SU-DHL-6 (cell line): ENCODE measurements around the gene MIER2.
"Not testable (repeated sequence)": the region's sequence is repeated elsewhere in the genome, so short reads cannot be mapped to it uniquely, and the experiment has no call there.

Experiments
- H2AFZ ChIP-seq: fragments of 200-600 bp; sonication (generic); 2 replicates; pipeline ENCODE4 v1.6.1; 2014; ENCODE audit warnings: low read depth, mild to moderate bottlenecking, moderate library complexity, mixed read lengths, antibody characterized with exemption, low read length; ENCODE audit not compliant: severe bottlenecking
- H3F3A ChIP-seq: fragments of 200-600 bp; shearing (Covaris generic); 2 replicates; pipeline ENCODE4 v1.6.0; 2016; ENCODE audit warnings: antibody characterized with exemption, mild to moderate bottlenecking; ENCODE audit not compliant: insufficient read depth
- H3K27ac ChIP-seq: fragments of 200-600 bp; sonication (generic); 2 replicates; pipeline ENCODE4 v1.5.1; 2016; ENCODE audit warnings: low read depth, mild to moderate bottlenecking, low read length, moderate library complexity, mixed read lengths
- H3K27me3 ChIP-seq: fragments of 200-600 bp; sonication (generic), shearing (Covaris generic); 2 replicates; pipeline ENCODE4 v1.6.0; 2014; ENCODE audit warnings: mild to moderate bottlenecking, low read length
- H3K36me3 ChIP-seq: fragments of 200-600 bp; sonication (generic); 2 replicates; pipeline ENCODE4 v1.6.1; 2014; ENCODE audit warnings: mild to moderate bottlenecking, low read length, mixed read lengths
- H3K4me2 ChIP-seq: fragments of 300-600, 200-600 bp; shearing (Covaris generic), sonication (generic); 2 replicates; pipeline ENCODE4 v1.6.0; 2014; ENCODE audit warnings: low read length, low read depth, mild to moderate bottlenecking; ENCODE audit not compliant: poor library complexity, severe bottlenecking
- H3K4me3 ChIP-seq: fragments of 200-600 bp; sonication (generic); 2 replicates; pipeline ENCODE4 v1.5.1; 2014; ENCODE audit warnings: antibody characterized with exemption, low read length, mild to moderate bottlenecking, mixed read lengths; ENCODE audit not compliant: insufficient read depth, poor library complexity, severe bottlenecking
- H3K79me2 ChIP-seq: fragments of 200-600 bp; sonication (generic); 2 replicates; pipeline ENCODE4 v1.6.1; 2014; ENCODE audit warnings: mild to moderate bottlenecking, low read length, moderate library complexity; ENCODE audit not compliant: insufficient read depth
- H3K9ac ChIP-seq: fragments of 200-600 bp; sonication (generic); 2 replicates; pipeline ENCODE4 v1.7.0; 2014; ENCODE audit warnings: mild to moderate bottlenecking, low read length
- H3K9me2 ChIP-seq: fragments of 200-600 bp; sonication (generic); replicated peaks from 2 replicates; pipeline ENCODE4 v1.6.1; 2014; ENCODE audit warnings: low read length; ENCODE audit not compliant: insufficient read depth
- H3K9me3 ChIP-seq: fragments of 200-600 bp; sonication (generic); 2 replicates; pipeline ENCODE4 v1.6.1; 2014; ENCODE audit warnings: low read length, mixed read lengths; ENCODE audit not compliant: insufficient read depth
- H4K20me1 ChIP-seq: fragments of 200-600 bp; sonication (generic); 2 replicates; pipeline ENCODE4 v1.6.1; 2014; ENCODE audit warnings: low read depth, mild to moderate bottlenecking, antibody characterized with exemption, low read length, moderate library complexity, mixed read lengths
- EZH2phosphoT487 ChIP-seq: fragments of 200-600 bp; sonication (generic), shearing (Covaris generic); conservative IDR thresholded peaks from 2 replicates; pipeline ENCODE4 v1.6.1; 2018; ENCODE audit warnings: mild to moderate bottlenecking, antibody characterized with exemption, low read length, moderate library complexity, mixed read lengths
- TF ChIP-seq, protein P1 (sequence below): fragments of 200-600 bp; sonication (generic); IDR thresholded peaks from one replicate; pipeline ENCODE4 v1.5.1; 2017; ENCODE audit warnings: antibody characterized with exemption, mild to moderate bottlenecking, low read length, moderate library complexity; ENCODE audit not compliant: insufficient read depth, poor library complexity, severe bottlenecking

Gene MIER2

GRCh38 chr19:271856-272255 lies 72.7 kb downstream of the MIER2 start:
- no peak overlapping the region for H3K9ac ChIP-seq
- H3K4me3 ChIP-seq = no peak overlapping the region
- no peak for TF ChIP-seq EZH2phosphoT487
- H2AFZ ChIP-seq = no peak overlapping the region
- H3K9me2 ChIP-seq = no peaks in the 10 kb centered on the region
- H3K79me2 ChIP-seq = no peaks in the 10 kb centered on the region
- H3F3A ChIP-seq = no peaks in the 10 kb centered on the region
- no peaks in the 10 kb centered on the region for H4K20me1 ChIP-seq
- no peaks in the 10 kb centered on the region for H3K36me3 ChIP-seq
- H3K4me2 ChIP-seq = no peak overlapping the region
- H3K9me3 ChIP-seq = no peaks in the 10 kb centered on the region
- H3K27me3 ChIP-seq = no peaks in the 10 kb centered on the region
- no peak overlapping the region for H3K27ac ChIP-seq

DNA sequence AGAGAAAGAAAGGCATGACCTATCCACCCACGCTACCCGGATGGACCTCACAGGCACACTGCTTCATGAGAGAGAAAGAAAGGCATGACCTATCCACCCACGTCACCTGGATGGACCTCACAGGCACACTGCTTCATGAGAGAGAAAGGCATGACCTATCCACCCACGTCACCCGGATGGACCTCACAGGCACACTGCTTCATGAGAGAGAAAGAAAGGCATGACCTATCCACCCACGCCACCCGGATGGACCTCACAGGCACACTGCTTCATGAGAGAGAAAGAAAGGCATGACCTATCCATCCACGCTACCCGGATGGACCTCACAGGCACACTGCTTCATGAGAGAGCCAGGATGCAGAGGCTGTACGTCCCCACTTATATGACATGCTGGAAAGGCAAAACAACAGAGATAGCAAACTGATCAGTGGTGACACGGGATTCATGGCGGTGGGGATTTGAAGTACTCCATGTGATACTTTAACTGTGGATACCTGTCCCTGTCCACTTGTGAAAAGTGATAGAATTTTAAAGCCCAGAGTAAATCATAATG lies 73.8 kb downstream of the MIER2 start:
- not testable (repeated sequence) for H3K36me3 ChIP-seq, H3K9me3 ChIP-seq, H3K4me2 ChIP-seq, H3K27me3 ChIP-seq, H3K9ac ChIP-seq, H2AFZ ChIP-seq, H3F3A ChIP-seq, H3K9me2 ChIP-seq, H4K20me1 ChIP-seq, H3K79me2 ChIP-seq, H3K4me3 ChIP-seq, H3K27ac ChIP-seq

DNA sequence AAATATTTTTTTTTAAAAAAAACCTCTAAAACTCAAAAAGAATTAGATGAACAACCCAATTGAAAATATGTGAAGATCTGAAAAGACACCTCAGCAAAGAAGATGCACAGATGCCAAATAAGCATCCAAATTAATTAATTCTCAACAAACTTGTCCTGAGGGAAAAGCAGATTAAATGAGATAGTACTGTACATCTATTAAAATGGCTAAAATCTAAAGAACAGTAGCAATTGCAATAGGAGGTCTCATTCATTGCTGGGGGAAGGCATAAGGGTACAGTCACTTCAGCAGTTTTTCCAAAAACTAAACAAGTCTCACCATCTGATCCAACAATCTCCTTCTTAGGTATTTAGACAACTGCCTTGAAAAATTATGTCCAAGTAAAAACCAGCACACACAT lies 75.4 kb downstream of the MIER2 start:
- Histone ChIP-seq H3K27me3 (no peaks in the 10 kb centered on the region), H3K4me2 (no peak overlapping the region), H3K27ac (no peak overlapping the region), H3K9me3 (no peaks in the 10 kb centered on the region), H3K9ac (no peak overlapping the region), H3K4me3 (no peak overlapping the region), H3K9me2 (no peaks in the 10 kb centered on the region), H3F3A (no peaks in the 10 kb centered on the region; the same call in 1 of the 2 replicates), H3K79me2 (no peaks in the 10 kb centered on the region), H3K36me3 (no peaks in the 10 kb centered on the region), H4K20me1 (no peaks in the 10 kb centered on the region), H2AFZ (no peak overlapping the region)
- TF ChIP-seq, protein P1, sequence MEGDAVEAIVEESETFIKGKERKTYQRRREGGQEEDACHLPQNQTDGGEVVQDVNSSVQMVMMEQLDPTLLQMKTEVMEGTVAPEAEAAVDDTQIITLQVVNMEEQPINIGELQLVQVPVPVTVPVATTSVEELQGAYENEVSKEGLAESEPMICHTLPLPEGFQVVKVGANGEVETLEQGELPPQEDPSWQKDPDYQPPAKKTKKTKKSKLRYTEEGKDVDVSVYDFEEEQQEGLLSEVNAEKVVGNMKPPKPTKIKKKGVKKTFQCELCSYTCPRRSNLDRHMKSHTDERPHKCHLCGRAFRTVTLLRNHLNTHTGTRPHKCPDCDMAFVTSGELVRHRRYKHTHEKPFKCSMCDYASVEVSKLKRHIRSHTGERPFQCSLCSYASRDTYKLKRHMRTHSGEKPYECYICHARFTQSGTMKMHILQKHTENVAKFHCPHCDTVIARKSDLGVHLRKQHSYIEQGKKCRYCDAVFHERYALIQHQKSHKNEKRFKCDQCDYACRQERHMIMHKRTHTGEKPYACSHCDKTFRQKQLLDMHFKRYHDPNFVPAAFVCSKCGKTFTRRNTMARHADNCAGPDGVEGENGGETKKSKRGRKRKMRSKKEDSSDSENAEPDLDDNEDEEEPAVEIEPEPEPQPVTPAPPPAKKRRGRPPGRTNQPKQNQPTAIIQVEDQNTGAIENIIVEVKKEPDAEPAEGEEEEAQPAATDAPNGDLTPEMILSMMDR = no peak
- no peak for TF ChIP-seq EZH2phosphoT487

DNA sequence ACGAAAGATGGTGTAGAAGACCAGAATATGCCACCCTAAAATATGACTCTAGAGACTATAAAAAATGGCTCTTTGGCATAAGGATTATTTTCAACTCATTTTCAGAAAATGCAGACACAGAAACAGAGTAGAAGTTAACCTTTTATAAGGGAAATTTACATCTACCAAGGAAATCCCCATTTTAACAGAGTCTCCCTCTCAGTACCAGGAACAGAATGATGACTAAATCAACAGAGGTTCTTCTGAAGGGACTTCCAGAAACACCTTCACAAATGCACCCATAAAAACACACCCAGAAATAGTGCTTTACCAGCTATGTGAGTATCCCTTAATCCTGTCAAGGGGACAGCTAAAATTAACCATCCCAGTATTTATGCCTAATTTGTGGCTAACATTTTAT lies 82.5 kb downstream of the MIER2 start:
- Histone ChIP-seq H3K27ac (no peak overlapping the region), H3K4me2 (no peak overlapping the region), H2AFZ (no peak overlapping the region), H3F3A (no peaks in the 10 kb centered on the region; the same call in 1 of the 2 replicates), H3K9me3 (no peaks in the 10 kb centered on the region), H3K79me2 (no peaks in the 10 kb centered on the region), H4K20me1 (no peaks in the 10 kb centered on the region), H3K36me3 (no peaks in the 10 kb centered on the region), H3K9ac (no peak overlapping the region), H3K4me3 (no peak overlapping the region), H3K27me3 (no peaks in the 10 kb centered on the region), H3K9me2 (no peaks in the 10 kb centered on the region)
- TF ChIP-seq EZH2phosphoT487 = no peak
- TF ChIP-seq, protein P1 = no peak

GRCh38 chr19:256804-257203 lies 87.8 kb downstream of the MIER2 start:
- not testable (repeated sequence) for H3K9me3 ChIP-seq, H4K20me1 ChIP-seq, H3K27me3 ChIP-seq, H3K79me2 ChIP-seq, H2AFZ ChIP-seq, H3K36me3 ChIP-seq, H3K4me3 ChIP-seq, H3F3A ChIP-seq, H3K9ac ChIP-seq, H3K9me2 ChIP-seq, H3K27ac ChIP-seq, H3K4me2 ChIP-seq
